Liver (tissue), 9 donors: ENCODE data around the gene AKAP12. TPM values are rescaled to one million over a fixed set of nuclear protein-coding genes. Genes with fewer than 3 reads are reported as not detected.

Source experiments
- DNase-seq: peaks from one replicate; pipeline ENCODE4 v3.0.0-alpha.2; 2017; ENCODE audit warnings: low spot score
- H3K27ac ChIP-seq, 2 donors: one replicate each; pipeline ENCODE4 v1.7.0; 2013; ENCODE audit warnings: inconsistent platforms in 2 of 2, low read length in 2 of 2, control low read depth in 1 of 2, low read depth in 1 of 2, mild to moderate bottlenecking in 1 of 2
- H3K27me3 ChIP-seq, 4 donors: one replicate each; pipeline versions ENCODE4 v1.6.1 to v1.7.0; 2013; ENCODE audit warnings: low read length in 3 of 4, inconsistent platforms in 1 of 4, mild to moderate bottlenecking in 1 of 4, moderate library complexity in 1 of 4; ENCODE audit not compliant: control insufficient read depth in 4 of 4, insufficient read depth in 4 of 4
- H3K36me3 ChIP-seq, 4 donors: one replicate each; pipeline versions ENCODE4 v1.6.1 to v1.7.0; 2013; ENCODE audit warnings: low read length in 3 of 4, mild to moderate bottlenecking in 3 of 4, low read depth in 1 of 4, moderate library complexity in 1 of 4; ENCODE audit not compliant: control insufficient read depth in 4 of 4, insufficient read depth in 3 of 4
- H3K4me1 ChIP-seq, 4 donors: one replicate each; pipeline versions ENCODE4 v1.6.1 to v1.7.0; 2013; ENCODE audit warnings: low read length in 3 of 4, mild to moderate bottlenecking in 3 of 4, moderate library complexity in 1 of 4; ENCODE audit not compliant: control insufficient read depth in 4 of 4, insufficient read depth in 4 of 4
- H3K4me3 ChIP-seq, 3 donors: one replicate each; pipeline versions ENCODE4 v1.6.1 to v1.7.0; 2013; ENCODE audit warnings: low read length in 3 of 3, control low read depth in 1 of 3, low read depth in 1 of 3, mild to moderate bottlenecking in 1 of 3
- H3K9ac ChIP-seq, 2 donors: one replicate each; pipeline ENCODE4 v1.7.0; 2013; ENCODE audit warnings: low read length in 2 of 2, mild to moderate bottlenecking in 2 of 2, moderate library complexity in 2 of 2, control low read depth in 1 of 2, low read depth in 1 of 2
- H3K9me3 ChIP-seq, 4 donors: one replicate each; pipeline versions ENCODE4 v1.6.1 to v1.7.0; 2013; ENCODE audit warnings: low read length in 3 of 4; ENCODE audit not compliant: control insufficient read depth in 4 of 4
- ATF3 ChIP-seq: IDR thresholded peaks from 2 replicates; pipeline ENCODE4 v1.6.1; 2016; ENCODE audit warnings: antibody characterized with exemption
- EGR1 ChIP-seq, 2 donors: IDR thresholded peaks; 2 replicates each; pipeline ENCODE4 v1.6.1; 2016 to 2018; ENCODE audit warnings: antibody characterized with exemption in 2 of 2, low read depth in 2 of 2
- FOXA1 ChIP-seq: IDR thresholded peaks from 2 replicates; pipeline ENCODE4 v1.6.1; 2016; ENCODE audit warnings: antibody characterized with exemption
- FOXA2 ChIP-seq: IDR thresholded peaks from 2 replicates; pipeline ENCODE4 v1.6.1; 2016; ENCODE audit warnings: antibody characterized with exemption
- GABPA ChIP-seq, 2 donors: IDR thresholded peaks in 1 of 2; conservative IDR thresholded peaks in 1 of 2; 2 replicates each; pipeline ENCODE4 v1.6.1; 2016; ENCODE audit warnings: antibody characterized with exemption in 2 of 2, mild to moderate bottlenecking in 1 of 2, moderate library complexity in 1 of 2
- HNF4A ChIP-seq, 2 donors: conservative IDR thresholded peaks; 2 replicates each; pipeline ENCODE4 v1.6.1; 2016; ENCODE audit warnings: antibody characterized with exemption in 2 of 2, mild to moderate bottlenecking in 2 of 2
- HNF4G ChIP-seq: IDR thresholded peaks from 2 replicates; pipeline ENCODE4 v1.6.1; 2016; ENCODE audit warnings: antibody characterized with exemption
- MAX ChIP-seq: IDR thresholded peaks from 2 replicates; pipeline ENCODE4 v1.6.1; 2016; ENCODE audit warnings: antibody characterized with exemption
- NR2F2 ChIP-seq: IDR thresholded peaks from 2 replicates; pipeline ENCODE4 v1.6.1; 2016; ENCODE audit warnings: antibody characterized with exemption
- RAD21 ChIP-seq, 2 donors: IDR thresholded peaks; 2 replicates each; pipeline ENCODE4 v1.6.1; 2016; ENCODE audit warnings: antibody characterized with exemption in 2 of 2, mild to moderate bottlenecking in 2 of 2
- RXRA ChIP-seq, 2 donors: IDR thresholded peaks; 2 replicates each; pipeline ENCODE4 v1.6.1; 2017 to 2018; ENCODE audit warnings: antibody characterized with exemption in 2 of 2, mild to moderate bottlenecking in 1 of 2
- SP1 ChIP-seq: IDR thresholded peaks from 2 replicates; pipeline ENCODE4 v1.6.1; 2018; ENCODE audit warnings: antibody characterized with exemption, mild to moderate bottlenecking
- YY1 ChIP-seq: IDR thresholded peaks from 2 replicates; pipeline ENCODE4 v1.6.1; 2016; ENCODE audit warnings: antibody characterized with exemption, mild to moderate bottlenecking
- whole genome bisulfite sequencing: extraction: QIAGEN DNeasy Blood & Tissue Kit; methylation state at CpG from one replicate; pipeline ENCODE4 v1.1.7; 2013; 5-methylcytosine and 5-hydroxymethylcytosine counted together
- polyA plus RNA-seq, 2 donors: library from polyadenylated mRNA; stranded (reverse) in 1 of 2; unstranded in 1 of 2; fragments of 200-250 nt in 1 of 2; fragments of >200 nt in 1 of 2; fragmentation: Nextera tagmentation in 1 of 2; extraction: Ambion mirVana in 1 of 2; gene quantifications; one replicate each; pipeline versions ENCODE4 v1.2.1 to v1.2.3, GENCODE V29; 2013 to 2015
- total RNA-seq, 2 donors: library from RNA; depleted of rRNA; stranded (reverse); fragments of >200 nt; gene quantifications; one replicate each; pipeline ENCODE4 v1.2.3, GENCODE V29; 2014
- TF ChIP-seq, protein P1 (sequence below): fragments of 150-350 bp; IDR thresholded peaks from 2 replicates; pipeline ENCODE4 v1.5.1; 2017; ENCODE audit warnings: improper control_type of control experiment, low read depth, low read length; ENCODE audit not compliant: missing input control
- TF ChIP-seq, protein P2 (sequence below): IDR thresholded peaks from 2 replicates; pipeline ENCODE4 v1.6.1; 2016; ENCODE audit warnings: antibody characterized with exemption, mild to moderate bottlenecking
- TF ChIP-seq, protein P3 (sequence below): IDR thresholded peaks from 2 replicates; pipeline ENCODE4 v1.6.1; 2016; ENCODE audit warnings: antibody characterized with exemption
- donor health status: healthy.
- donor health status: healthy.
- donor health status: healthy.
- donor health status: healthy.
- donor health status: healthy.

Gene AKAP12
- total and polyA plus RNA-seq, 4 donors: 6.7 to 14.8 (median 8.6) TPM

- Histone ChIP-seq H3K9me3 (no peaks in the 10 kb centered on the region), H3K9ac (no peak overlapping the region), H3K36me3 (peaks cover 0 to 3% (median 0%) of the 10 kb centered on the region in 4 donors), H3K4me3 (no peak overlapping the region), H3K27me3 (no peaks in the 10 kb centered on the region), H3K4me1 (peaks cover 1 to 27% (median 20%) of the 10 kb centered on the region in 4 donors), H3K27ac (no peak overlapping the region)
- no peak for TF ChIP-seq HNF4A (conservative IDR thresholded peaks at IDR 0.05)
- TF ChIP-seq EGR1 (IDR thresholded peaks at IDR 0.05; ENCODE audit: low read depth in 2 of 2): no peak
- TF ChIP-seq YY1: no peak
- TF ChIP-seq MAX: no peak
- TF ChIP-seq, protein P1, sequence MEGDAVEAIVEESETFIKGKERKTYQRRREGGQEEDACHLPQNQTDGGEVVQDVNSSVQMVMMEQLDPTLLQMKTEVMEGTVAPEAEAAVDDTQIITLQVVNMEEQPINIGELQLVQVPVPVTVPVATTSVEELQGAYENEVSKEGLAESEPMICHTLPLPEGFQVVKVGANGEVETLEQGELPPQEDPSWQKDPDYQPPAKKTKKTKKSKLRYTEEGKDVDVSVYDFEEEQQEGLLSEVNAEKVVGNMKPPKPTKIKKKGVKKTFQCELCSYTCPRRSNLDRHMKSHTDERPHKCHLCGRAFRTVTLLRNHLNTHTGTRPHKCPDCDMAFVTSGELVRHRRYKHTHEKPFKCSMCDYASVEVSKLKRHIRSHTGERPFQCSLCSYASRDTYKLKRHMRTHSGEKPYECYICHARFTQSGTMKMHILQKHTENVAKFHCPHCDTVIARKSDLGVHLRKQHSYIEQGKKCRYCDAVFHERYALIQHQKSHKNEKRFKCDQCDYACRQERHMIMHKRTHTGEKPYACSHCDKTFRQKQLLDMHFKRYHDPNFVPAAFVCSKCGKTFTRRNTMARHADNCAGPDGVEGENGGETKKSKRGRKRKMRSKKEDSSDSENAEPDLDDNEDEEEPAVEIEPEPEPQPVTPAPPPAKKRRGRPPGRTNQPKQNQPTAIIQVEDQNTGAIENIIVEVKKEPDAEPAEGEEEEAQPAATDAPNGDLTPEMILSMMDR: no peak
- TF ChIP-seq FOXA1: no peak
- TF ChIP-seq RAD21 (IDR thresholded peaks at IDR 0.05): no peak
- no peak for TF ChIP-seq NR2F2
- TF ChIP-seq, protein P2, sequence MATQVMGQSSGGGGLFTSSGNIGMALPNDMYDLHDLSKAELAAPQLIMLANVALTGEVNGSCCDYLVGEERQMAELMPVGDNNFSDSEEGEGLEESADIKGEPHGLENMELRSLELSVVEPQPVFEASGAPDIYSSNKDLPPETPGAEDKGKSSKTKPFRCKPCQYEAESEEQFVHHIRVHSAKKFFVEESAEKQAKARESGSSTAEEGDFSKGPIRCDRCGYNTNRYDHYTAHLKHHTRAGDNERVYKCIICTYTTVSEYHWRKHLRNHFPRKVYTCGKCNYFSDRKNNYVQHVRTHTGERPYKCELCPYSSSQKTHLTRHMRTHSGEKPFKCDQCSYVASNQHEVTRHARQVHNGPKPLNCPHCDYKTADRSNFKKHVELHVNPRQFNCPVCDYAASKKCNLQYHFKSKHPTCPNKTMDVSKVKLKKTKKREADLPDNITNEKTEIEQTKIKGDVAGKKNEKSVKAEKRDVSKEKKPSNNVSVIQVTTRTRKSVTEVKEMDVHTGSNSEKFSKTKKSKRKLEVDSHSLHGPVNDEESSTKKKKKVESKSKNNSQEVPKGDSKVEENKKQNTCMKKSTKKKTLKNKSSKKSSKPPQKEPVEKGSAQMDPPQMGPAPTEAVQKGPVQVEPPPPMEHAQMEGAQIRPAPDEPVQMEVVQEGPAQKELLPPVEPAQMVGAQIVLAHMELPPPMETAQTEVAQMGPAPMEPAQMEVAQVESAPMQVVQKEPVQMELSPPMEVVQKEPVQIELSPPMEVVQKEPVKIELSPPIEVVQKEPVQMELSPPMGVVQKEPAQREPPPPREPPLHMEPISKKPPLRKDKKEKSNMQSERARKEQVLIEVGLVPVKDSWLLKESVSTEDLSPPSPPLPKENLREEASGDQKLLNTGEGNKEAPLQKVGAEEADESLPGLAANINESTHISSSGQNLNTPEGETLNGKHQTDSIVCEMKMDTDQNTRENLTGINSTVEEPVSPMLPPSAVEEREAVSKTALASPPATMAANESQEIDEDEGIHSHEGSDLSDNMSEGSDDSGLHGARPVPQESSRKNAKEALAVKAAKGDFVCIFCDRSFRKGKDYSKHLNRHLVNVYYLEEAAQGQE: no peak
- TF ChIP-seq, protein P3, sequence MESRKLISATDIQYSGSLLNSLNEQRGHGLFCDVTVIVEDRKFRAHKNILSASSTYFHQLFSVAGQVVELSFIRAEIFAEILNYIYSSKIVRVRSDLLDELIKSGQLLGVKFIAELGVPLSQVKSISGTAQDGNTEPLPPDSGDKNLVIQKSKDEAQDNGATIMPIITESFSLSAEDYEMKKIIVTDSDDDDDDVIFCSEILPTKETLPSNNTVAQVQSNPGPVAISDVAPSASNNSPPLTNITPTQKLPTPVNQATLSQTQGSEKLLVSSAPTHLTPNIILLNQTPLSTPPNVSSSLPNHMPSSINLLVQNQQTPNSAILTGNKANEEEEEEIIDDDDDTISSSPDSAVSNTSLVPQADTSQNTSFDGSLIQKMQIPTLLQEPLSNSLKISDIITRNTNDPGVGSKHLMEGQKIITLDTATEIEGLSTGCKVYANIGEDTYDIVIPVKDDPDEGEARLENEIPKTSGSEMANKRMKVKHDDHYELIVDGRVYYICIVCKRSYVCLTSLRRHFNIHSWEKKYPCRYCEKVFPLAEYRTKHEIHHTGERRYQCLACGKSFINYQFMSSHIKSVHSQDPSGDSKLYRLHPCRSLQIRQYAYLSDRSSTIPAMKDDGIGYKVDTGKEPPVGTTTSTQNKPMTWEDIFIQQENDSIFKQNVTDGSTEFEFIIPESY: no peak
- no peak for TF ChIP-seq HNF4G
- no peak for TF ChIP-seq ATF3
- TF ChIP-seq SP1: no peak
- TF ChIP-seq RXRA (IDR thresholded peaks at IDR 0.05): no peak
- TF ChIP-seq GABPA (IDR thresholded peaks at IDR 0.05 in 1 of 2, conservative IDR thresholded peaks at IDR 0.05 in 1 of 2): no peak
- no peak for TF ChIP-seq FOXA2
- DNase-seq: no peak
- 92% methylated on average over 11 of the region's 11 CpGs for WGBS
These were observed 147.6 kb downstream of the AKAP12 start for GRCh38 chr6:151387175-151387970.
